Liver (tissue), 3 donors: ENCODE results near the gene PRR23B.

Experiments used
- CTCF ChIP-seq: fragments of 150-350 bp; IDR thresholded peaks from 2 replicates; pipeline ENCODE4 v1.5.1; 2017; ENCODE audit warnings: improper control_type of control experiment, low read depth, low read length; ENCODE audit not compliant: missing input control
- MAX ChIP-seq: IDR thresholded peaks from 2 replicates; pipeline ENCODE4 v1.6.1; 2016; ENCODE audit warnings: antibody characterized with exemption
- RAD21 ChIP-seq, 2 donors: IDR thresholded peaks; 2 replicates each; pipeline ENCODE4 v1.6.1; 2016; ENCODE audit warnings: antibody characterized with exemption in 2 of 2, mild to moderate bottlenecking in 2 of 2
- REST ChIP-seq: IDR thresholded peaks from 2 replicates; pipeline ENCODE4 v1.6.1; 2016; ENCODE audit warnings: antibody characterized with exemption, mild to moderate bottlenecking
- ZBTB33 ChIP-seq: IDR thresholded peaks from 2 replicates; pipeline ENCODE4 v1.6.1; 2016; ENCODE audit warnings: antibody characterized with exemption
- donor health status: healthy.
- donor health status: healthy.

GRCh38 chr3:139006051-139006716, 14.5 kb downstream of the PRR23B start, which contains the start of gene PRR23A:
- no peak for TF ChIP-seq CTCF
- no peak for TF ChIP-seq RAD21 (IDR thresholded peaks at IDR 0.05)
- TF ChIP-seq MAX, result no peak
- TF ChIP-seq ZBTB33, result no peak
- no peak for TF ChIP-seq REST
